ENCODE results near the gene SMAD7. TPM values are rescaled to one million over a fixed set of nuclear protein-coding genes. Genes with fewer than 3 reads are reported as not detected.
A peak's percentile ranks its signal among the peaks of the same experiment; 100 is the strongest.

SMAD7 gene
- total RNA-seq, 1 donor from 2014 or later = 53.6 TPM

DNA sequence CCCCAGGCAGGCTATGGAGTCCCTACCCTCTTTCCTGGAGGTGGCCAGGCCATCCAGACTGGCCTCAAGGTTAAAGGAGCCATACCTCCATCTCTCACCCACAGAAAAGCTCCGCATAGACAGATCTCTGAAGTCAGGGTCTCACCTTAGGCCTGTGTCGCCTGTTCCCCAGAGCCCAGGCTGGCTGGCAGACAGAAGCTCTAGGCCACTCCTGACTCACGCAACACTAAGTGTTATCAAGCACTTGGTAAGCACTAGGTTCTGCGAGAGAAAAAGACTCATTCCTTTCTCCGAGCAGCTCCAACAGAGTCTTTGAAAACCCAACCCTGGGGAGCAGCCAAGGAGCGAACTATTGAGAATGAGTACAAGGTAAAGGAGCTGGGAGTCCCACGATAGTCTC is 6.1 kb downstream of the SMAD7 start:
- peaks cover 82% of the 10 kb centered on the region for H3K4me1 Mint-ChIP-seq (ENCODE audit: unreplicated experiment)
- peak overlapping the region; percentile 59 for H3K4me3 Mint-ChIP-seq (ENCODE audit: unreplicated experiment)
- H3K9me3 Mint-ChIP-seq (ENCODE audit: unreplicated experiment) = no peaks in the 10 kb centered on the region
- peaks cover 66% of the 10 kb centered on the region for H3K36me3 Mint-ChIP-seq (ENCODE audit: unreplicated experiment)
- DNase-seq (ENCODE audit: extremely low spot score, unreplicated experiment) = no peak
- no peak for TF ChIP-seq CTCF (IDR thresholded peaks at IDR 0.05)
- H3K27ac Mint-ChIP-seq (ENCODE audit: unreplicated experiment) = peak overlapping the region; percentile 95
- no peaks in the 10 kb centered on the region for H3K27me3 Mint-ChIP-seq (ENCODE audit: unreplicated experiment)

DNA sequence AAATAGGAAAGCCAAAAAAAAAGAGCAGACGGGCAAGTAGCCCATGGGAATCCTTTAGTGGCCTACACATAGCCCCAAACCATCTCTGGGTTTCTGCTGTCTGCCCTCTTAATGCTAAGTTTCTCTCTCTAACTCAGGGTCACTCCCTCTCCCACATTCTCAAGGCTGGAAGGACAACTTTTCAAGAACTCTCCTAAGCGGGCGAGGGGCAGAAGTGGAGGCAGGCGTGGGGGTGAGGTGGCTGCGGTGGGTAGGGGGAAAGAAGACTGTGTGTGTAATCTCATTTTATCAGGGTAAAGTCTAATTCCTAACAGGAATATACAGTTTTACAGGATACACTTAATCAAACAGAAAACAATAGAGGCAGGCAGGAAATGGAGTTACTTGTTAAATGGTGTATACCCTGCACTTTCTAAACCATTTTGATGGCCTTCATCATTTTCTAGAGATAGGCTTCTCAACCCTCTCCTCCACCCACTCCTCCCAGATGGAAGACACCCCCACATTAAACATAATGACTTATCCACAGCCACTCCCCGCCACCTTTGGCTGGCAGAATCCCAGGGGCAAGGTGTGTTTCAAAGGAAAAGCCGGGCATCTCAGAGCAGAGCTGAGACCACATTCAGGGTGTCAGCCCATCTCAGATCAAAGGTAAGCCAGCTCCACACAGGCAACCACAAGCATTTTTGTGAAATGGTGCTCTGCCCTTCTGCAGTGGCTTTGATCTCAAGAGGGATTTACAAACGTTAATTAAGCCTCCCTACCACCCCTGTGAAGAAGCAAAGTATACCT is 6.8 kb downstream of the SMAD7 start:
- Mint-ChIP-seq H3K9me3 (ENCODE audit: unreplicated experiment) (no peaks in the 10 kb centered on the region), H3K36me3 (ENCODE audit: unreplicated experiment) (peaks cover 59% of the 10 kb centered on the region), H3K4me1 (ENCODE audit: unreplicated experiment) (peaks cover 88% of the 10 kb centered on the region), H3K4me3 (ENCODE audit: unreplicated experiment) (peak overlapping the region; percentile 59), H3K27ac (ENCODE audit: unreplicated experiment) (peak overlapping the region; percentile 95), H3K27me3 (ENCODE audit: unreplicated experiment) (no peaks in the 10 kb centered on the region)
- TF ChIP-seq CTCF (IDR thresholded peaks at IDR 0.05) = no peak
- DNase-seq (ENCODE audit: extremely low spot score, unreplicated experiment) = peak; percentile 60

GRCh38 chr18:48943333-48943732 is 7.4 kb downstream of the SMAD7 start:
- no peak for TF ChIP-seq CTCF (IDR thresholded peaks at IDR 0.05)
- no peaks in the 10 kb centered on the region for H3K9me3 Mint-ChIP-seq (ENCODE audit: unreplicated experiment)
- H3K27ac Mint-ChIP-seq (ENCODE audit: unreplicated experiment) = peak overlapping the region; percentile 95

DNA sequence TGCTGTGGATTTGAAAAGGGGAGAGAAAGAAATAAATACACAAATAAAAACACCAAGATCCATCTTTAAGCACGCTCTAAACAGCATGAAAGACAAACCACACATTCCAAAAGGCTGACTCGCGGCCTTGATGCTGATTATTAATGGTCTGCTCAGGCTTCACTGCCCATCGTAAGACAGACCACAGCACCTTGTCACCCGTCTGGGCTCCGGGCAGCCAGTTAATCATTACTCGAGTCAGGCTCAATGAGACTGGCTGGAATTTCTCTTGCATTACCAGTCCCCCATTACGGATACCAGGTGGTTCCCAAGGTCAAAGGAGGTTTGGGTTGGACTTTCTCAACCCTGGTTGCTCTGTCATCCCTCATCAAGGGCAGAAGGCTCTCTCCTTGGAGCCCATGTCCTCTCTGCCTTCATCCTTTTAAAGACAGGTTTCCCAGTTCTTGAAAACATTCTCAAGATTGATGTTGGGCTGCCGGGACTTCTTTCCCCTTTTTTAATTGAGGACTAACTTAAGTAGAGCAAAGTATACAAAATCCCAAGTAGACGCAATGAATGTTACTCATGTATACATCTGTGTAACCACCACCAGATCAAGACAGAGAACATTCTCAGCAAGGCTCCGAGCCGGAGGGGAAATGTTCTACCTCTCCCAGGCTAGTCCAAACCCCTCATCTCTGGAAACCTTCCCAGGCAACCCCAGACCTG is 8.1 kb downstream of the SMAD7 start:
- Mint-ChIP-seq H3K27me3 (ENCODE audit: unreplicated experiment) (no peaks in the 10 kb centered on the region), H3K9me3 (ENCODE audit: unreplicated experiment) (no peaks in the 10 kb centered on the region), H3K36me3 (ENCODE audit: unreplicated experiment) (peaks cover 53% of the 10 kb centered on the region), H3K27ac (ENCODE audit: unreplicated experiment) (peak overlapping the region; percentile 95), H3K4me1 (ENCODE audit: unreplicated experiment) (peaks cover 98% of the 10 kb centered on the region), H3K4me3 (ENCODE audit: unreplicated experiment) (peak overlapping the region; percentile 49)
- peak; percentile 63 for DNase-seq (ENCODE audit: extremely low spot score, unreplicated experiment)
- no peak for TF ChIP-seq CTCF (IDR thresholded peaks at IDR 0.05)

More at GRCh38 chr18:48943333-48943732, 7.4 kb downstream of the SMAD7 start:
- Mint-ChIP-seq H3K4me1 (ENCODE audit: unreplicated experiment) (peaks cover 94% of the 10 kb centered on the region), H3K27me3 (ENCODE audit: unreplicated experiment) (no peaks in the 10 kb centered on the region), H3K36me3 (ENCODE audit: unreplicated experiment) (peaks cover 57% of the 10 kb centered on the region), H3K4me3 (ENCODE audit: unreplicated experiment) (peak overlapping the region; percentile 49)
- no peak for DNase-seq (ENCODE audit: extremely low spot score, unreplicated experiment)

DNA sequence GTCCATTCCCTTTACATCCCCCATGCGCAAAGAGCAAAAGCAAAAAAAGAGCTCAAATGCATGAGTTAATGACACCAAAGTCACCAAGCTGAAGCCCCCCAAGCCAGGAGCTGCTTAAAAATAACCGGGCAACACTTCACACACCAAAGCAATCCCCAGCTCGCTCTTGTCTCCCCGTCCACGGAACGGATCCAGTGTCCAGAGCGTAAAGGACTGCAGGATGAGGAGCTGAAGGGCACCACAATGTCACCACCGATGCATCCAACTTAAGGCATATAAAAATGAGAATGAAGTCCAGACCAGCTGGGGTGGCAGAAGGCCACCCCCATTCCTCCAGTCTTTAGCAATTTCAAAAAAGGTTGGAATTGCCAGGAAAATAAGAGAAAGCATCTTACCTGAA is 8.7 kb downstream of the SMAD7 start:
- Mint-ChIP-seq H3K4me3 (ENCODE audit: unreplicated experiment) (peak overlapping the region; percentile 49), H3K27ac (ENCODE audit: unreplicated experiment) (peak overlapping the region; percentile 95), H3K4me1 (ENCODE audit: unreplicated experiment) (peaks cover 95% of the 10 kb centered on the region), H3K9me3 (ENCODE audit: unreplicated experiment) (no peaks in the 10 kb centered on the region), H3K27me3 (ENCODE audit: unreplicated experiment) (no peaks in the 10 kb centered on the region), H3K36me3 (ENCODE audit: unreplicated experiment) (peaks cover 47% of the 10 kb centered on the region)
- no peak for TF ChIP-seq CTCF (IDR thresholded peaks at IDR 0.05)
- DNase-seq (ENCODE audit: extremely low spot score, unreplicated experiment) = no peak
